ENCODE results near the gene HIBADH. TPM values are rescaled to one million over a fixed set of nuclear protein-coding genes. Genes with fewer than 3 reads are reported as not detected.

Gene HIBADH
- total and polyA plus RNA-seq, 2 of the 4 experiments (the other 2 are of a cell fraction): 36.6 to 52.5 TPM

GRCh38 chr7:27569106-27569505, 93.6 kb downstream of the HIBADH start:
- Histone ChIP-seq H2BK120ac (ENCODE audit: low read depth, low read length) (no peak overlapping the region), H3K4me1 (ENCODE audit: control insufficient read depth, insufficient read depth, low read length) (no peaks in the 10 kb centered on the region), H3K4me3 (ENCODE audit: insufficient read depth, low read depth, low read length) (no peak overlapping the region), H2AFZ (replicated peaks; ENCODE audit: low read length, poor library complexity) (no peak overlapping the region), H2AK5ac (ENCODE audit: low read depth, low read length) (no peak overlapping the region), H2BK20ac (ENCODE audit: low read depth, low read length) (no peak overlapping the region), H2BK5ac (ENCODE audit: low read depth, low read length, poor library complexity, severe bottlenecking) (no peak overlapping the region), H3K14ac (replicated peaks; ENCODE audit: low read depth, low read length) (no peak overlapping the region), H3K27me3 (ENCODE audit: control insufficient read depth, insufficient read depth, low read length) (no peaks in the 10 kb centered on the region), H3K9me1 (ENCODE audit: insufficient read depth, low read length) (no peaks in the 10 kb centered on the region), H3K23ac (ENCODE audit: low read depth, low read length) (no peak overlapping the region), H3K27ac (ENCODE audit: insufficient read depth, low read length) (no peak overlapping the region), H4K8ac (ENCODE audit: low read depth in 2 of 2, low read length in 2 of 2) (no peak overlapping the region), H4K20me1 (ENCODE audit: insufficient read depth, low read length) (no peaks in the 10 kb centered on the region), H3K18ac (ENCODE audit: low read depth, low read length) (no peak overlapping the region), H3K9me3 (ENCODE audit: control insufficient read depth, insufficient read depth, low read length) (no peaks in the 10 kb centered on the region), H2AK9ac (replicated peaks; ENCODE audit: low read depth, low read length, poor library complexity) (no peak overlapping the region), H3K79me1 (ENCODE audit: low read depth in 1 of 2, low read length in 2 of 2) (no peaks in the 10 kb centered on the region), H3K4me2 (ENCODE audit: low read depth, low read length) (no peak overlapping the region), H3K56ac (ENCODE audit: extremely low read depth, insufficient read depth, low read length) (no peak overlapping the region), H3K4ac (ENCODE audit: low read depth, low read length) (no peak overlapping the region), H4K91ac (ENCODE audit: insufficient read depth, low read depth, low read length) (no peak overlapping the region), H2BK15ac (ENCODE audit: low read depth, low read length) (no peak overlapping the region), H3K36me3 (ENCODE audit: control insufficient read depth, insufficient read depth, low read length) (no peaks in the 10 kb centered on the region), H4K5ac (ENCODE audit: low read depth, low read length) (no peak overlapping the region), H3K9ac (ENCODE audit: low read depth, low read length) (no peak overlapping the region)
- ATAC-seq (ENCODE audit: low read depth) (no peak), DNase-seq (no peak)
- intact Hi-C loops (cut with micrococcal nuclease) (loop anchor here (10.0 kb wide), 1 partner anchor 204 kb away; no protein-coding TSS in a partner anchor), dilution Hi-C loops (cut with HindIII; ENCODE audit: low sequenced_read_pairs, unreplicated experiment) (no loop called here), in situ Hi-C loops (cut with MboI; ENCODE audit: low sequenced_read_pairs) (no loop called here)
- ChIA-PET POLR2A (ENCODE audit: unreplicated experiment) (no interaction called here), CTCF (no interaction called here)
- BruUV-seq (replicated peaks): no TSS peak
- TF ChIP-seq RAD21 (IDR thresholded peaks at IDR 0.05; ENCODE audit: low read length) (no peak), CEBPB (IDR thresholded peaks at IDR 0.05; ENCODE audit: low read depth, low read length) (no peak), BHLHE40 (IDR thresholded peaks at IDR 0.05; ENCODE audit: low read depth, low read length) (no peak), CTCF (conservative IDR thresholded peaks at IDR 0.05; ENCODE audit: low read depth, low read length) (no peak), ELK1 (IDR thresholded peaks at IDR 0.05; ENCODE audit: borderline replicate concordance, low read depth, low read length) (no peak), NFE2L2 (IDR thresholded peaks at IDR 0.05; ENCODE audit: low read depth, low read length) (no peak), POLR2A (IDR thresholded peaks at IDR 0.05; ENCODE audit: low read depth, low read length) (no peak), SMC3 (IDR thresholded peaks at IDR 0.05; ENCODE audit: low read depth, low read length) (no peak), MXI1 (IDR thresholded peaks at IDR 0.05; ENCODE audit: borderline replicate concordance, low read depth, low read length) (no peak), RFX5 (IDR thresholded peaks at IDR 0.05; ENCODE audit: low read depth, low read length) (no peak), MAZ (IDR thresholded peaks at IDR 0.05; ENCODE audit: borderline replicate concordance, low read depth, low read length) (no peak), CHD1 (IDR thresholded peaks at IDR 0.05; ENCODE audit: low read depth, low read length) (no peak), FOS (IDR thresholded peaks at IDR 0.05; ENCODE audit: low read depth, low read length) (no peak), RCOR1 (IDR thresholded peaks at IDR 0.05; ENCODE audit: insufficient replicate concordance, low read length) (no peak), MAFK (IDR thresholded peaks at IDR 0.05; ENCODE audit: low read depth, low read length) (no peak)
- TF ChIP-seq, protein P1, sequence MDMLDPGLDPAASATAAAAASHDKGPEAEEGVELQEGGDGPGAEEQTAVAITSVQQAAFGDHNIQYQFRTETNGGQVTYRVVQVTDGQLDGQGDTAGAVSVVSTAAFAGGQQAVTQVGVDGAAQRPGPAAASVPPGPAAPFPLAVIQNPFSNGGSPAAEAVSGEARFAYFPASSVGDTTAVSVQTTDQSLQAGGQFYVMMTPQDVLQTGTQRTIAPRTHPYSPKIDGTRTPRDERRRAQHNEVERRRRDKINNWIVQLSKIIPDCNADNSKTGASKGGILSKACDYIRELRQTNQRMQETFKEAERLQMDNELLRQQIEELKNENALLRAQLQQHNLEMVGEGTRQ (IDR thresholded peaks at IDR 0.05; ENCODE audit: low read depth, low read length): no peak

Data from IMR-90 (cell line).